GM12891 (cell line): ENCODE measurements around the gene ZP3.
"Not testable (repeated sequence)": the region's sequence is repeated elsewhere in the genome, so short reads cannot be mapped to it uniquely, and the experiment has no call there.

ENCODE experiments used
- DNase-seq: peaks from one replicate; pipeline ENCODE4 v3.0.0; 2011; ENCODE audit warnings: low spot score; ENCODE audit not compliant: insufficient read length
- FAIRE-seq: peaks from 2 replicates; lab custom pipeline; 2011; peaks lifted over from hg19 to GRCh38; lab: Jason Lieb, UNC
- PAX5 ChIP-seq: IDR thresholded peaks from 2 replicates; pipeline ENCODE4 v1.6.1; 2011; ENCODE audit warnings: low read length, moderate library complexity, mild to moderate bottlenecking; ENCODE audit not compliant: insufficient read depth, severe bottlenecking
- POLR2A ChIP-seq: IDR thresholded peaks from 2 replicates; pipeline ENCODE4 v1.6.1; 2011; ENCODE audit warnings: low read depth, low read length, control low read depth
- POLR2AphosphoS5 ChIP-seq: IDR thresholded peaks from 2 replicates; pipeline ENCODE4 v1.6.1; 2011; ENCODE audit warnings: low read depth, low read length, control low read depth
- POU2F2 ChIP-seq: IDR thresholded peaks from 2 replicates; pipeline ENCODE4 v1.6.1; 2011; ENCODE audit warnings: low read depth, mild to moderate bottlenecking, control low read depth, low read length, moderate library complexity
- SPI1 ChIP-seq: IDR thresholded peaks from 2 replicates; pipeline ENCODE4 v1.6.1; 2011; ENCODE audit warnings: low read depth, low read length, control low read depth
- TAF1 ChIP-seq: IDR thresholded peaks from 2 replicates; pipeline ENCODE4 v1.6.1; 2011; ENCODE audit warnings: low read depth, low read length, control low read depth

The ZP3 gene

DNA sequence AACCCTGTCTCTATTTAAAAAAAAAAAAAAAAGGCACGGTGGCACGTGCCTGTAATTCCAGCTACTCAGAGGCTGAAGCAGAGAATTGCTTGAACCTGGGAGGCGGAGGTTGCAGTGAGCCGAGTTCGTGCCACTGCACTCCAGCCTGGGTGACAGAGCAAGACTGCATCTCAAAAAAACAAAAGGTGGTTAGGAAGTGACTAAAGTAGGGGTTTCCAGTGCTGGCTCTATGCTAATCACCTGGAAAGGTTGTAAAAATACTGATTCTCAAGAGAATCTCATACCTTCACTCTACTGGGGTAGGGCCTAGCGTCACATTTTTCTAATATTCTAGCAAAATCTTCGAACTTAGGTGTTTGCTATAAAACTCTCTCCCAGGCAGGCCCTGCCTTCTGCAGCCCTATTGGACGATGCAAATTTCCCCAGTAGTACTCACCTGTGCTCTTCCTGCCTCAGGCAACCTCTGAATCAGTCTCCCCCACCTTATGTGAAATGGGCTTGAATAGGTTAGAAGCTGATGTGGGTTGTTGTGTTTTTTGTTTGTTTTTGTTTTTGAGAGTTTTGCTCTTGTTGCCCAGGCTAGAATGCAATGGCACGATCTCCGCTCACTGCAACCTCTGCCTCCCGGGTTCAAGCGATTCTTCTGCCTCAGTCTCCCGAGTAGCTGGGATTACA lies 3.5 kb downstream of the ZP3 start:
- TF ChIP-seq TAF1 (no peak), SPI1 (no peak), PAX5 (no peak), POU2F2 (no peak), POLR2AphosphoS5 (no peak), POLR2A (no peak)
- FAIRE-seq (no peak), DNase-seq (no peak)

GRCh38 chr7:76428868-76429805 lies 4.4 kb downstream of the ZP3 start:
- FAIRE-seq, result no peak
- no peak for TF ChIP-seq TAF1
- no peak for TF ChIP-seq SPI1
- TF ChIP-seq POU2F2, result no peak
- no peak for TF ChIP-seq POLR2A
- TF ChIP-seq PAX5, result no peak
- TF ChIP-seq POLR2AphosphoS5, result no peak
- DNase-seq, result no peak

- no peak for TF ChIP-seq SPI1
- no peak for TF ChIP-seq PAX5
- no peak for TF ChIP-seq POLR2A
- TF ChIP-seq TAF1, result no peak
- TF ChIP-seq POU2F2, result no peak
- TF ChIP-seq POLR2AphosphoS5, result no peak
- no peak for DNase-seq
- no peak for FAIRE-seq
Measured at GRCh38 chr7:76430211-76430610, 5.5 kb downstream of the ZP3 start.

DNA sequence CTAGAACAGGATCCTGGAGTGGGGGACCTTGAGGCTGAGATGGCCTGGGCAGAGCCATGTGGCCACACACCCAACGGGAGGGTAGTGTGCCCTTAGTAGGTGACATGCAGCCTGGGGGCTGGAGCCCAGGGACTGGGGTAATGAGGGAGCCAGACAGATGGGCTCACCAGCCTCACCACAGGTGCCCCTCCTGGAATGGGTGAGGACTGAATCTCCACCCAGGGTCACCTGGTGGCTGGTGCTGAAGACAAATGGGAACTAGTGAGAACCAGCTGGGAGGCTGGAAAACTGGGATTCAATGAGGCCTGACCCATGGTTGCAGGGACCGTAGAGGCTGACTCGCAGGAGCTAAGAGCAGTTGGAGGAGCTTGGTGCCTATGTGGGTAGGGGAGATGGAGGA lies 6.1 kb downstream of the ZP3 start:
- no peak for TF ChIP-seq POU2F2
- no peak for TF ChIP-seq POLR2A
- no peak for TF ChIP-seq TAF1
- no peak for TF ChIP-seq PAX5
- TF ChIP-seq POLR2AphosphoS5, result no peak
- TF ChIP-seq SPI1, result no peak
- FAIRE-seq (no peak), DNase-seq (no peak)

- DNase-seq, result not testable (repeated sequence)
- FAIRE-seq, result peak; percentile 74
Measured at GRCh38 chr7:76437873-76438272, 13.1 kb downstream of the ZP3 start.

- FAIRE-seq, DNase-seq: not testable (repeated sequence)
Measured at GRCh38 chr7:76439120-76439888, 14.6 kb downstream of the ZP3 start.

DNA sequence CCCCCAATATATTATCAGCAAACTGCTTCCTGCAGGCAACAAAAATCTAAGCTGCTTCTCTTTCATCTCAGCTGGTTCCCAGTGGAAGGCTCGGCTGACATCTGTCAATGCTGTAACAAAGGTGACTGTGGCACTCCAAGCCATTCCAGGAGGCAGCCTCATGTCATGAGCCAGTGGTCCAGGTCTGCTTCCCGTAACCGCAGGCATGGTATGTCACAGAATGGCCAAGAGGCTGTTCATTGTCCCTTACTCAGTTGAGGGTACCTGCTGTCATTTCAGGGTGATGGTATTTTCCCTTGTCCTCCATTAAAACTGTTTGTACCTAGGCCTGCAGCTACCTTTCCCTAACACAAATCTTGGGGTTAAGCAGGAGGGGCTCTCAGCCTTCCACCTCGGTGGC lies 15.7 kb downstream of the ZP3 start:
- FAIRE-seq, DNase-seq: not testable (repeated sequence)

DNA sequence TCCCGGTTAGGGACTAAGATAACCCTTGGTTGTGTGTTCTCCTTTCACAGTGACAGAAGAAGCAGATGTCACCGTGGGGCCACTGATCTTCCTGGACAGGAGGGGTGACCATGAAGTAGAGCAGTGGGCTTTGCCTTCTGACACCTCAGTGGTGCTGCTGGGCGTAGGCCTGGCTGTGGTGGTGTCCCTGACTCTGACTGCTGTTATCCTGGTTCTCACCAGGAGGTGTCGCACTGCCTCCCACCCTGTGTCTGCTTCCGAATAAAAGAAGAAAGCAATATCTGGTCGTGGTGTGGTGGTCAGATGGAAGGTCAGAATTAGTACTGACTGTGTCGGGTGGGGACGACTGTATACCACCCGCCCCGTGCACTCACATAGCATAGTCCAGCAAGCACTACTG lies 17.0 kb downstream of the ZP3 start:
- peak; percentile 96 for FAIRE-seq

GRCh38 chr7:76442664-76443446 lies 18.1 kb downstream of the ZP3 start:
- not testable (repeated sequence) for DNase-seq, FAIRE-seq

More for the DNA sequence above, 17.0 kb downstream of the ZP3 start:
- DNase-seq, result not testable (repeated sequence)

DNA sequence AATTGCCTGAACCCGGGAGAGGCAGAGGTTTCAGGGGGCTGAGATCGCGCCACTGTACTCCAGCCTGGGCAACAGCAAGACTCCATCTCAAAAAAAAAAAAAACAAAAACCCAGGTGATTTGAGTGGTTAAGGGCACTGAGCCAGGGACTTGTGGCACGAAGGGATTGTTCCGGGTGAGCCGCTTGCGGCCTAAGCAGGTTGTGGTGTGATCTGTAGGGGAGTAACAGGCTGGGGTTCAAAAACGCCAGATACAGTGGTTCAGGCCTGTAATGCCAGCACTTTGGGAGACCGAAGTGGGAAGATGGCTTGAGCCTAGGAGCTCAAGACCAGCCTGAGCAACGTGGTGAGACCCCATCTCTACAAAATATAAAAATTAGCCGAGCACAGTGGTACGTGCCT lies 19.1 kb downstream of the ZP3 start:
- not testable (repeated sequence) for DNase-seq, FAIRE-seq
